H1 (cell line): ENCODE measurements around the gene TMEM271. TPM values are rescaled to one million over a fixed set of nuclear protein-coding genes. Genes with fewer than 3 reads are reported as not detected.

ENCODE experiments used
- CTCF ChIA-PET: fragments of 300-600 bp; sonication (Branson Sonifier 250); formaldehyde crosslinking; loops from one replicate; lab custom pipeline; 2021; ENCODE audit not compliant: partially characterized antibody; lab: Charles Lee
- POLR2A ChIA-PET: fragments of 300-600 bp; sonication (Branson Sonifier 250); formaldehyde crosslinking; loops from one replicate; lab custom pipeline; 2021; ENCODE audit warnings: inconsistent platforms; ENCODE audit not compliant: partially characterized antibody; lab: Charles Lee
- DNase-seq, 2 experiments: peaks; one replicate each; pipeline versions ENCODE4 v3.0.0 to v3.0.0-alpha.2; 2010 to 2022; ENCODE audit warnings: low spot score in 2 of 2, low read depth in 1 of 2, mixed read lengths in 1 of 2
- FAIRE-seq: peaks from 2 replicates; lab custom pipeline; 2011; peaks lifted over from hg19 to GRCh38; lab: Jason Lieb, UNC
- H2AFZ ChIP-seq: 2 replicates; pipeline ENCODE4 v1.8.1; 2012; ENCODE audit warnings: low read length, inconsistent platforms
- H2AK5ac ChIP-seq: 2 replicates; pipeline ENCODE4 v1.6.1; 2013; ENCODE audit warnings: low read depth, low read length
- H2BK120ac ChIP-seq: replicated peaks from 2 replicates; pipeline ENCODE3; 2013; ENCODE audit warnings: low read depth, low read length, inconsistent platforms
- H2BK12ac ChIP-seq: 2 replicates; pipeline ENCODE4 v1.6.1; 2013; ENCODE audit warnings: low read depth, low read length
- H2BK15ac ChIP-seq: 2 replicates; pipeline ENCODE4 v1.6.1; 2013; ENCODE audit warnings: low read length
- H2BK20ac ChIP-seq: 2 replicates; pipeline ENCODE4 v1.6.1; 2013; ENCODE audit warnings: low read length
- H2BK5ac ChIP-seq: 2 replicates; pipeline ENCODE4 v1.6.1; 2013; ENCODE audit warnings: low read depth, low read length
- H3K14ac ChIP-seq: 2 replicates; pipeline ENCODE4 v1.6.1; 2013; ENCODE audit warnings: inconsistent platforms; ENCODE audit not compliant: insufficient read length
- H3K18ac ChIP-seq: 2 replicates; pipeline ENCODE4 v1.6.1; 2013; ENCODE audit warnings: low read length; ENCODE audit errors: extremely low read depth
- H3K23ac ChIP-seq: 2 replicates; pipeline ENCODE4 v1.6.1; 2013; ENCODE audit warnings: inconsistent platforms; ENCODE audit not compliant: insufficient read length
- H3K23me2 ChIP-seq: 2 replicates; pipeline ENCODE4 v1.6.1; 2013; ENCODE audit warnings: low read depth, low read length
- H3K27ac ChIP-seq: 2 replicates; pipeline ENCODE4 v1.6.1; 2011; ENCODE audit warnings: low read depth, low read length, inconsistent platforms
- H3K27me3 ChIP-seq, 4 experiments: replicated peaks in 1 of 4; 1 replicate in 1 of 4; 2 replicates in 3 of 4; pipeline versions ENCODE4 v1.6.1 to v1.8.1; 2011 to 2013; ENCODE audit warnings: low read length in 3 of 4, mild to moderate bottlenecking in 3 of 4, inconsistent platforms in 2 of 4, mixed read lengths in 2 of 4, moderate library complexity in 1 of 4; ENCODE audit not compliant: control insufficient read depth in 3 of 4, insufficient read depth in 3 of 4; ENCODE audit errors: extremely low read depth in 1 of 4
- H3K36me3 ChIP-seq, 4 experiments: 2 replicates each; pipeline versions ENCODE4 v1.6.1 to v1.8.1; 2011 to 2013; ENCODE audit warnings: mild to moderate bottlenecking in 4 of 4, low read length in 3 of 4, moderate library complexity in 2 of 4, control low read depth in 1 of 4, inconsistent platforms in 1 of 4; ENCODE audit not compliant: insufficient read depth in 4 of 4, control insufficient read depth in 2 of 4
- H3K4ac ChIP-seq: replicated peaks from 2 replicates; pipeline ENCODE3; 2013; ENCODE audit warnings: low read length, low read depth, mixed read lengths, inconsistent platforms; ENCODE audit not compliant: insufficient read length
- H3K4me1 ChIP-seq, 4 experiments: replicated peaks in 1 of 4; 1 replicate in 1 of 4; 2 replicates in 3 of 4; pipeline versions ENCODE4 v1.6.1 to v1.8.1; 2011 to 2013; ENCODE audit warnings: low read length in 3 of 4, inconsistent platforms in 2 of 4, mixed read lengths in 1 of 4; ENCODE audit not compliant: insufficient read depth in 4 of 4, control insufficient read depth in 3 of 4
- H3K4me2 ChIP-seq, 2 experiments: 2 replicates each; pipeline versions ENCODE4 v1.6.1 to v1.8.1; 2011 to 2013; ENCODE audit warnings: low read depth in 2 of 2, low read length in 2 of 2, control low read depth in 1 of 2, inconsistent platforms in 1 of 2, mild to moderate bottlenecking in 1 of 2; ENCODE audit not compliant: insufficient read depth in 1 of 2
- H3K4me3 ChIP-seq, 4 experiments: fragments of 200-600, 300-600 bp in 1 of 4; sonication (generic), shearing (Covaris generic), sonication (Bioruptor Twin) in 1 of 4; 2 replicates each; pipeline versions ENCODE4 v1.5.1 to v1.8.1; 2011 to 2016; ENCODE audit warnings: low read length in 4 of 4, low read depth in 3 of 4, control low read depth in 2 of 4, inconsistent platforms in 2 of 4, mild to moderate bottlenecking in 2 of 4, mixed read lengths in 1 of 4, moderate library complexity in 1 of 4; ENCODE audit not compliant: insufficient read depth in 2 of 4; ENCODE audit errors: extremely low read depth in 1 of 4
- H3K56ac ChIP-seq: replicated peaks from 2 replicates; pipeline ENCODE3; 2013; ENCODE audit warnings: low read depth, mild to moderate bottlenecking, mixed read lengths, low read length, inconsistent platforms; ENCODE audit not compliant: insufficient read length
- H3K79me1 ChIP-seq: 2 replicates; pipeline ENCODE4 v1.6.1; 2013; ENCODE audit warnings: low read depth, low read length, control low read depth
- H3K79me2 ChIP-seq, 2 experiments: 2 replicates each; pipeline versions ENCODE4 v1.6.1 to v1.8.1; 2012 to 2013; ENCODE audit warnings: low read length in 2 of 2, mild to moderate bottlenecking in 2 of 2, inconsistent platforms in 1 of 2; ENCODE audit not compliant: insufficient read depth in 2 of 2, control insufficient read depth in 1 of 2
- H3K9ac ChIP-seq, 4 experiments: replicated peaks in 1 of 4; 1 replicate in 1 of 4; 2 replicates in 3 of 4; pipeline versions ENCODE4 v1.6.1 to v1.8.1; 2011 to 2013; ENCODE audit warnings: low read depth in 3 of 4, low read length in 3 of 4, control low read depth in 2 of 4, mild to moderate bottlenecking in 2 of 4, moderate library complexity in 2 of 4, inconsistent platforms in 1 of 4; ENCODE audit errors: extremely low read depth in 1 of 4
- H3K9me3 ChIP-seq, 2 experiments: 2 replicates each; pipeline versions ENCODE4 v1.6.1 to v1.8.1; 2012 to 2013; ENCODE audit warnings: mild to moderate bottlenecking in 2 of 2, moderate library complexity in 2 of 2, control low read depth in 1 of 2, inconsistent platforms in 1 of 2, low read depth in 1 of 2, low read length in 1 of 2, mixed read lengths in 1 of 2; ENCODE audit not compliant: insufficient read depth in 2 of 2
- H4K20me1 ChIP-seq, 2 experiments: replicated peaks in 1 of 2; 2 replicates each; pipeline versions ENCODE3 to v1.8.1; 2011 to 2013; ENCODE audit warnings: inconsistent platforms in 2 of 2, low read length in 2 of 2, mild to moderate bottlenecking in 1 of 2; ENCODE audit not compliant: insufficient read depth in 2 of 2, control insufficient read depth in 1 of 2
- H4K5ac ChIP-seq: 2 replicates; pipeline ENCODE4 v1.6.1; 2013; ENCODE audit warnings: low read length, low read depth, mixed read lengths, inconsistent platforms; ENCODE audit not compliant: insufficient read length
- H4K8ac ChIP-seq: 2 replicates; pipeline ENCODE4 v1.8.0; 2013; ENCODE audit warnings: mild to moderate bottlenecking, moderate library complexity, low read length, inconsistent platforms; ENCODE audit not compliant: insufficient read depth; ENCODE audit errors: extremely low read depth
- H4K91ac ChIP-seq: replicated peaks from 2 replicates; pipeline ENCODE3; 2013; ENCODE audit warnings: low read length, mixed read lengths, inconsistent platforms; ENCODE audit not compliant: insufficient read length
- ATF2 ChIP-seq: IDR thresholded peaks from 2 replicates; pipeline ENCODE4 v1.6.1; 2012; ENCODE audit warnings: low read length, inconsistent platforms
- BRCA1 ChIP-seq: IDR thresholded peaks from 2 replicates; pipeline ENCODE4 v1.6.1; 2012; ENCODE audit warnings: low read depth, low read length, improper control_type of control experiment
- EP300 ChIP-seq, 2 experiments: IDR thresholded peaks; 1 replicate in 1 of 2; 2 replicates in 1 of 2; pipeline ENCODE4 v1.6.1; 2011 to 2012; ENCODE audit warnings: low read depth in 2 of 2, low read length in 2 of 2, mild to moderate bottlenecking in 2 of 2, borderline replicate concordance in 1 of 2, inconsistent platforms in 1 of 2, moderate library complexity in 1 of 2
- HDAC2 ChIP-seq, 2 experiments: fragments of 300-600 bp in 1 of 2; sonication (generic) in 1 of 2; IDR thresholded peaks; 2 replicates each; pipeline ENCODE4 v1.6.1; 2011 to 2012; ENCODE audit warnings: low read depth in 2 of 2, low read length in 2 of 2, mild to moderate bottlenecking in 2 of 2, moderate library complexity in 2 of 2, borderline replicate concordance in 1 of 2, inconsistent platforms in 1 of 2
- PHF8 ChIP-seq: fragments of 200-600 bp; sonication (generic); conservative IDR thresholded peaks from 2 replicates; pipeline ENCODE4 v1.7.1; 2012; ENCODE audit warnings: low read depth, mild to moderate bottlenecking, inconsistent platforms, low read length, moderate library complexity
- POU5F1 ChIP-seq: IDR thresholded peaks from 2 replicates; pipeline ENCODE4 v1.6.1; 2011; ENCODE audit warnings: low read depth, mild to moderate bottlenecking, low read length, moderate library complexity
- RNF2 ChIP-seq: fragments of 200-900, 300-1000 bp; sonication (generic); IDR thresholded peaks from 2 replicates; pipeline ENCODE4 v1.7.1; 2016; ENCODE audit warnings: borderline replicate concordance, low read depth, mild to moderate bottlenecking, antibody characterized with exemption, low read length; ENCODE audit not compliant: poor library complexity, severe bottlenecking; ENCODE audit errors: missing control alignments
- RXRA ChIP-seq: IDR thresholded peaks from 2 replicates; pipeline ENCODE4 v1.6.1; 2011; ENCODE audit warnings: low read depth, mild to moderate bottlenecking, low read length, moderate library complexity; ENCODE audit not compliant: insufficient read depth
- TAF7 ChIP-seq: optimal IDR thresholded peaks from 2 replicates; pipeline ENCODE3; 2011; ENCODE audit warnings: low read depth, mild to moderate bottlenecking, inconsistent platforms, low read length, moderate library complexity, borderline replicate concordance
- TCF12 ChIP-seq: IDR thresholded peaks from 2 replicates; pipeline ENCODE4 v1.6.1; 2011; ENCODE audit warnings: low read depth, mild to moderate bottlenecking, low read length
- YY1 ChIP-seq: IDR thresholded peaks from 2 replicates; pipeline ENCODE4 v1.6.1; 2011; ENCODE audit warnings: low read depth, mild to moderate bottlenecking, low read length
- WGBS, 2 experiments: shearing (Covaris generic) in 1 of 2; methylation state at CpG; one replicate each; pipeline versions ENCODE4 v1.1.6 to v1.1.7; 2013 to 2015; ENCODE audit warnings: low lambda C conversion rate in 2 of 2, mixed read lengths in 2 of 2, inconsistent platforms in 1 of 2, low coverage in 1 of 2, missing lambda C conversion rate in 1 of 2; ENCODE audit not compliant: insufficient replicate concordance in 2 of 2, insufficient coverage in 1 of 2, insufficient read length in 1 of 2; ENCODE audit errors: extremely low coverage in 1 of 2, missing lambda C conversion rate in 1 of 2; 5-methylcytosine and 5-hydroxymethylcytosine counted together
- polyA plus RNA-seq, 7 experiments: library from polyadenylated mRNA; depleted of rRNA in 3 of 7; stranded (reverse) in 5 of 7; unstranded in 2 of 7; fragments of >200 nt in 5 of 7; fragments of 200-250 nt in 2 of 7; gene quantifications; 1 replicate in 5 of 7; 2 replicates in 1 of 7; 4 replicates in 1 of 7; pipeline versions ENCODE4 v1.2.1 to v1.2.3, GENCODE V29; 2011 to 2013; ENCODE audit warnings: missing spikeins in 2 of 7, mixed read lengths in 2 of 7
- total RNA-seq: library from RNA; stranded (reverse); fragmentation: NEBNext Ultra II Directional; extraction: Animal tissue kit (Norgen Biotek cat#: 25700); gene quantifications from 2 replicates; pipeline ENCODE4 v1.2.1, GENCODE V29; 2021

TMEM271 gene
- total and polyA plus RNA-seq, 2 of the 8 experiments (the other 6 are each of a cell fraction or from before 2014, with no cell fraction given), result 0.08 to 0.35 TPM

GRCh38 chr4:581181-581580 is 5.1 kb upstream of the TMEM271 start:
- H2AFZ ChIP-seq, result no peak overlapping the region
- no peak overlapping the region for H4K91ac ChIP-seq
- no peak overlapping the region for H2BK12ac ChIP-seq
- H3K4ac ChIP-seq, result no peak overlapping the region
- H4K5ac ChIP-seq, result no peak overlapping the region
- no peak overlapping the region for H3K4me2 ChIP-seq
- FAIRE-seq, result no peak
- peaks cover 12% of the 10 kb centered on the region for H3K23me2 ChIP-seq
- no peak overlapping the region for H3K18ac ChIP-seq
- H2AK5ac ChIP-seq, result no peak overlapping the region
- no peaks in the 10 kb centered on the region for H3K79me1 ChIP-seq
- no peak overlapping the region for H2BK20ac ChIP-seq
- ChIA-PET POLR2A (no interaction called here), CTCF (no interaction called here)
- peaks cover 27 to 40% (median 34%) of the 10 kb centered on the region in 4 experiments for H3K27me3 ChIP-seq
- H3K36me3 ChIP-seq, result no peaks in the 10 kb centered on the region
- H3K9me3 ChIP-seq, result peaks cover 0 to 6% of the 10 kb centered on the region in 2 experiments; a peak in 1 of 4 replicates
- H3K14ac ChIP-seq, result no peak overlapping the region
- no peak overlapping the region for H2BK120ac ChIP-seq
- no peaks in the 10 kb centered on the region for H3K79me2 ChIP-seq
- H2BK15ac ChIP-seq, result no peak overlapping the region
- H3K4me3 ChIP-seq, result no peak overlapping the region
- H3K23ac ChIP-seq, result no peak overlapping the region
- DNase-seq, result no peak
- H3K56ac ChIP-seq, result no peak overlapping the region
- H2BK5ac ChIP-seq, result no peak overlapping the region
- peaks cover 0 to 20% (median 12%) of the 10 kb centered on the region in 4 experiments; a peak in 6 of 7 replicates for H3K4me1 ChIP-seq
- H4K8ac ChIP-seq, result no peak overlapping the region
- H4K20me1 ChIP-seq, result peaks cover 0 to 7% of the 10 kb centered on the region in 2 experiments
- no peak overlapping the region for H3K9ac ChIP-seq
- H3K27ac ChIP-seq, result no peak overlapping the region
- WGBS, 2 experiments, result 87% methylated on average over 6 of the region's 6 CpGs; no CpG with 5 or more reads in 1 of the 2 experiments
- TF ChIP-seq BRCA1 (no peak), TAF7 (no peak), PHF8 (no peak), HDAC2 (IDR thresholded peaks at IDR 0.05; ENCODE audit: borderline replicate concordance in 1 of 2, low read depth in 2 of 2, low read length in 2 of 2) (no peak), EP300 (IDR thresholded peaks at IDR 0.05; ENCODE audit: borderline replicate concordance in 1 of 2, low read depth in 2 of 2, low read length in 2 of 2) (no peak), YY1 (no peak), RNF2 (no peak), RXRA (no peak), POU5F1 (no peak), TCF12 (no peak), ATF2 (no peak)
